B cell (primary cell): Measurements from ENCODE around the gene ABCG2.

ENCODE experiments used
- EZH2 ChIP-seq: IDR thresholded peaks from 2 replicates; pipeline ENCODE4 v1.6.1; 2012; ENCODE audit warnings: borderline replicate concordance, low read depth, mild to moderate bottlenecking, moderate library complexity, low read length; ENCODE audit not compliant: insufficient read depth, poor library complexity, severe bottlenecking
- TF ChIP-seq, protein P1 (sequence below): fragments of 200-600 bp; IDR thresholded peaks from one replicate; pipeline ENCODE4 v1.8.0; 2022; ENCODE audit warnings: antibody characterized with exemption, mild to moderate bottlenecking

DNA sequence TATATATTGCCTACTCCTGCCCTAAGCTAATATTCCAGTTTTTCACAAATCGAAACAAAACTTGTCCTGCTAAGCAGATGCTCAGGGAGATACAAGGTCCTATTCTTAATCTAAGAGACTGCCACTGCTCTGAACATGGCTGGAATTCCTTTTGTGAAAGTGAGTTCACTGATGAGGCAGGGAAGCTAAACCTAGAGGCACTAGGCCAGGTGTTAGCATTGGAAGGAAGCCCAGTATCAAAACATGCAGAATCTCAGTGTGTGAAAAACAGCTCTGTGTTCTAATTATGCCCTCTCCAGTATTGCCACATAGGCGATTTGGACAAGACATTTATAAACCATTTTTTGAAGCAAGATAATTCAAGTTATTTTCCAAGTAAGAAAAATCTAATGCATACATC is 47.6 kb downstream of the ABCG2 start:
- TF ChIP-seq, protein P1, sequence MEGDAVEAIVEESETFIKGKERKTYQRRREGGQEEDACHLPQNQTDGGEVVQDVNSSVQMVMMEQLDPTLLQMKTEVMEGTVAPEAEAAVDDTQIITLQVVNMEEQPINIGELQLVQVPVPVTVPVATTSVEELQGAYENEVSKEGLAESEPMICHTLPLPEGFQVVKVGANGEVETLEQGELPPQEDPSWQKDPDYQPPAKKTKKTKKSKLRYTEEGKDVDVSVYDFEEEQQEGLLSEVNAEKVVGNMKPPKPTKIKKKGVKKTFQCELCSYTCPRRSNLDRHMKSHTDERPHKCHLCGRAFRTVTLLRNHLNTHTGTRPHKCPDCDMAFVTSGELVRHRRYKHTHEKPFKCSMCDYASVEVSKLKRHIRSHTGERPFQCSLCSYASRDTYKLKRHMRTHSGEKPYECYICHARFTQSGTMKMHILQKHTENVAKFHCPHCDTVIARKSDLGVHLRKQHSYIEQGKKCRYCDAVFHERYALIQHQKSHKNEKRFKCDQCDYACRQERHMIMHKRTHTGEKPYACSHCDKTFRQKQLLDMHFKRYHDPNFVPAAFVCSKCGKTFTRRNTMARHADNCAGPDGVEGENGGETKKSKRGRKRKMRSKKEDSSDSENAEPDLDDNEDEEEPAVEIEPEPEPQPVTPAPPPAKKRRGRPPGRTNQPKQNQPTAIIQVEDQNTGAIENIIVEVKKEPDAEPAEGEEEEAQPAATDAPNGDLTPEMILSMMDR, result no peak
- no peak for TF ChIP-seq EZH2
